Right cardiac atrium (tissue), 5 donors: Measurements from ENCODE around the gene LAMTOR5. TPM values are rescaled to one million over a fixed set of nuclear protein-coding genes. Genes with fewer than 3 reads are reported as not detected.

Experiments
- ATAC-seq, 2 donors: fragments of 200-7000 bp; cut with Tn5 transposase; one replicate each; pipeline versions ENCODE4 v1.8.0 to v1.9.1; 2020; ENCODE audit warnings: moderate library complexity in 2 of 2, mild to moderate bottlenecking in 1 of 2
- DNase-seq, 3 donors: peaks; one replicate each; pipeline ENCODE4 v3.0.0-alpha.2; 2020
- H3K27ac ChIP-seq: one replicate; pipeline ENCODE4 v1.5.1; 2013; ENCODE audit warnings: mild to moderate bottlenecking, low read length, control low read depth, moderate library complexity
- H3K27me3 ChIP-seq: one replicate; pipeline ENCODE4 v1.6.1; 2013; ENCODE audit not compliant: control insufficient read depth, insufficient read depth
- H3K4me1 ChIP-seq: one replicate; pipeline ENCODE4 v1.6.1; 2013; ENCODE audit warnings: low read length; ENCODE audit not compliant: control insufficient read depth, insufficient read depth
- H3K4me3 ChIP-seq: one replicate; pipeline ENCODE4 v1.5.1; 2013; ENCODE audit warnings: low read length, control low read depth
- H3K9me3 ChIP-seq: one replicate; pipeline ENCODE4 v1.6.1; 2013; ENCODE audit warnings: low read length; ENCODE audit not compliant: control insufficient read depth
- WGBS: extraction: QIAGEN DNeasy Blood & Tissue Kit; methylation state at CpG from one replicate; pipeline ENCODE4 v1.1.7; 2013; 5-methylcytosine and 5-hydroxymethylcytosine counted together
- intact Hi-C, 4 donors: fragments of 100-400 bp; cut with DNase I; formaldehyde crosslinking; loops; one replicate each; pipeline versions ENCODE4 v1.11.0 to v1.14.0; 2022 to 2023
- polyA plus RNA-seq: library from polyadenylated mRNA; stranded (reverse); fragments of 200-250 nt; gene quantifications from one replicate; pipeline ENCODE4 v1.2.3, GENCODE V29; 2013
- total RNA-seq, 4 donors: library from RNA; stranded (reverse); fragmentation: NEBNext Ultra II Directional; extraction: Animal tissue kit (Norgen Biotek cat#: 25700); gene quantifications; one replicate each; pipeline ENCODE4 v1.2.1, GENCODE V29; 2021
- donor health status: healthy with polysubstance abuse.
- donor health status: DM: no; HTN: yes; CAD: no.
- donor health status: DM: no; HTN: no; CAD: no.
- donor health status: DM: no; HTN: yes; CAD: no; lungs with severe emphysema.
- donor health status: DM: yes; HTN: yes; CAD: no.

LAMTOR5 gene
- total and polyA plus RNA-seq, 5 donors = 185 to 549 (median 213) TPM

DNA sequence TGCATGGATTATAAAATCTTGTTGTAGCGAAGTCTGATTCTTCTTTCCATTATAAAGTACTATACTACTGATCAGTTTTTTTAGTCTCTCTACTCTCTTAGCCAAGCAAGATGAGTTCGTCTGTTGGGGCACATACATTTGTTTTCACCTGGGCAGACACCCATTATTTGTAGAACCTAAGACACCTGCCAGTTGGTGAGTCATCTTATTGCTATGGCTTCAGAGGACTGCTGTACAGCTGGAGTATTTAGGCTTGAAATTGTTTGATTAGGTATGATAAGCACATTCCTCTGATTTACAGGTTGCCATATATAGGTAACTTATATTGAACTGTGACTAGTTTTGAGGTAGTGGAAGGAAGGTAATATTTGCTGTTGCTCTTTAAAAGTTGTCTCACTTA, 51.1 kb downstream of the LAMTOR5 start:
- Histone ChIP-seq H3K4me1 (no peaks in the 10 kb centered on the region), H3K27ac (no peak overlapping the region), H3K27me3 (no peaks in the 10 kb centered on the region), H3K9me3 (no peaks in the 10 kb centered on the region), H3K4me3 (no peak overlapping the region)
- no peak for ATAC-seq
- WGBS = 90% methylated on average over 2 of the region's 2 CpGs
- intact Hi-C loops = no loop called here
- no peak for DNase-seq

DNA sequence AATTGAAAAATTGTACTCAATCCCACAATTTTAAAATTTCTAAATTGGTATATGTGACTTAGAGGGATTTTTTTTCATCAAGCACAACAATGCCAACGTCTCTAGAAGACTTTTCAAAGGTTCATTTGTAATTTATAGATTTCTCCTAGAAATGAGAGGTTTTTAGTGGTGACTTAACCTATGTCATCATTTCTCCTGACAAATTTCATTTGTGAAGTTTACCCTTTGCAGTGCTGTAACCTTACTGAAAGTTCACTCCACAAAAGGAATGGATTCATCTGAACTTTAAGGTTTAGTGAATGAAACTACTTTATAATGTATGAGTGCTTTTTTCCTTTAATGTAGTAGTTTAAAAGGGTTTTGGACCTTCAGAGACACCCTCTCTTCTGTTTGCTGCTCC, 52.2 kb downstream of the LAMTOR5 start:
- H3K27ac ChIP-seq = no peak overlapping the region
- peaks cover 2% of the 10 kb centered on the region for H3K4me1 ChIP-seq
- ATAC-seq (no peak), DNase-seq (no peak)
- H3K4me3 ChIP-seq = no peak overlapping the region
- 64% methylated on average over 1 of the region's 1 CpG for WGBS
- H3K27me3 ChIP-seq = no peaks in the 10 kb centered on the region
- intact Hi-C loops = no loop called here
- no peaks in the 10 kb centered on the region for H3K9me3 ChIP-seq

Other genes with a start within 250 kb of the LAMTOR5 start
- gene KCNC4, start 197.4 kb downstream of the LAMTOR5 start, total RNA-seq = 1 to 10 TPM; 6.5 to 8.5 (median 7.0) TPM
- 4.1 TPM for gene KCNC4, start 197.4 kb downstream of the LAMTOR5 start, polyA plus RNA-seq
- 10 to 100 TPM; 15.2 to 17.8 (median 16.6) TPM for gene RBM15, start 68.3 kb downstream of the LAMTOR5 start, total RNA-seq
- gene RBM15, start 68.3 kb downstream of the LAMTOR5 start, polyA plus RNA-seq = 4.1 TPM
- 1 to 10 TPM; 4.6 to 7.3 (median 6.4) TPM for gene SLC16A4, start 16.7 kb downstream of the LAMTOR5 start, total RNA-seq
- 3.0 TPM for gene SLC16A4, start 16.7 kb downstream of the LAMTOR5 start, polyA plus RNA-seq
- gene PROK1, start 43.5 kb upstream of the LAMTOR5 start, total RNA-seq = 1 to 10 TPM in 1 of 4 donors, under 1 TPM in 1, not detected in 2; 0.93 to 1.3 TPM
- gene PROK1, start 43.5 kb upstream of the LAMTOR5 start, polyA plus RNA-seq = 2.6 TPM
- gene KCNA10, start 111.5 kb upstream of the LAMTOR5 start, total RNA-seq = not detected
- gene KCNA10, start 111.5 kb upstream of the LAMTOR5 start, polyA plus RNA-seq = not detected
- 1 to 10 TPM in 2 of 4 donors, under 1 TPM in 2; 0.50 to 1.5 (median 1.0) TPM for gene KCNA2, start 198.7 kb upstream of the LAMTOR5 start, total RNA-seq
- gene KCNA2, start 198.7 kb upstream of the LAMTOR5 start, polyA plus RNA-seq = 0.48 TPM